Smooth muscle cell of the brain vasculature (primary cell): ENCODE measurements around the gene KCNQ2.

Experiments used
- DNase-seq: peaks from one replicate; pipeline ENCODE4 v3.0.0-alpha.2; 2012; ENCODE audit warnings: low read depth, low spot score

The KCNQ2 gene

DNA sequence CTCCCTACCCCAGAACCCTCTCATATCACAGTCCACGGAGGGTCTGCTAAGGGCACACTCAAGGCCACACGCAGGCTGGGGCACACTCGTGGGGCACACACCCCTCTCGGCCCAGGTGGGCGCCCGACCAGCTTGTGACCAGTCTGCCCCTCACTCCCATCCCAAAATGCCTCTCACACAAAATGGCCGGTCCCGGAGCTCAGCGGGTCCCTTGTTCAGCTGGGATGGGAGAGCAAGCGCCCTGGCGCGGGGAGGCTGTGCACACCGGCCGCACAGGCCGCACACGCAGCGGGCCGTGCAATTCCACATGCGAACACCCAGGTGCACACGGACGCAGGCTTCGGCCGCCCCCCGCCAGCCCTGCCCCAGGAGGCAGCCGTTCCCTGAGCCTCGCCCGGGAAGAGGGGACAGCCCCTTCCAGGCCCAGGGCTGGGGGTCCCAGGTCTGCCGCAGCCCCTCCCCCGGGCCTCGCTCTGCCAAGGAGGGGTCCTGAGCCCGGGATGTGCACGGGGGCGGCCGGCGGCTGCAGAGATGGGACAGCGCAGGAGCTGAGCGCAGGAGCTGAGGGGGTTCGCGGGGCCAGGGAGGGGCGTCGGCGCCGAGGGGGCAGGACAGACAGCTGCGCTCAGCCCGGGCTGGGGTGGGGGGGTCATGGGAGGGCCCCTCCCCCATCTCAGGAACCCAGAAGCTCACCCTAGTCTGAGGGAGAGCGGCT is 1.3 kb downstream of the KCNQ2 start:
- DNase-seq, result no peak

DNA sequence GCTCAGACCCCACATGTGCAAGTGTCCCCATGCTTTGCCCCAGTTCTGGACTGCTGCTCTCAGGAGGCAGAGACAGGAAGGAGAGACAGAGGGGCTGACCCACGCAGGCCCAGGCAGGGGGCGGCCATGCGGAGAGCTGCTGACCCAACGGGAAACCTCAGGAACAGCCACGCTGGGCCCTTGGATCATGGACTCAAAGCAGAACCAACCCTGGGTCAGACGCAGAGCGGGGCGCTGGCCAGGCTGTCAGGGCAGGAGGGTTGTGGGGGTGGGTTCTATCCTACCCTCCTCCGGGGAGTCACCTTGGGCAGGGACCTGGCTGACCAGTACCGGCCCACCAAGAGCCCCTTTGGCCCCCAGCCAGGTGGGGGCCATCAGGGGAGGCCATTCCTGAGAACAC is 2.0 kb downstream of the KCNQ2 start:
- no peak for DNase-seq

DNA sequence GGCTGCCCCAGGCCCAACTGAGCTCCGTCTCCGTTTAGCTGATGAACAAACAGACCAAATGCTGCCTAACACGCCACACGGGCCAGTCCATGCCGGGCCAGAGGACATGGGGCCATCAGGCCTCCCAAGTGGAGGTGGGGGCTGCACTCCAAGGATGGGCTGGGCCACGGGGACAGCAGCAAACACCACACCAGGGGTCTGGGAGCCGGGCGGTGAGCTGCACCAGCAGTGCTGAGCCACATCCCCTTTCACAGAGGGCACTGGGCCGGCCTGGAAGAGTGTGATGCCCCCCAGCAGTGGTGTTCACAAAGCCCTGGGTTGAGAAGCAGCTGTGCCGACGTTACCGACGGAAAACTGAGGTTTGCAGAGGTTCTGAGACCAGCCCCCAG is 2.7 kb downstream of the KCNQ2 start:
- DNase-seq, result no peak

DNA sequence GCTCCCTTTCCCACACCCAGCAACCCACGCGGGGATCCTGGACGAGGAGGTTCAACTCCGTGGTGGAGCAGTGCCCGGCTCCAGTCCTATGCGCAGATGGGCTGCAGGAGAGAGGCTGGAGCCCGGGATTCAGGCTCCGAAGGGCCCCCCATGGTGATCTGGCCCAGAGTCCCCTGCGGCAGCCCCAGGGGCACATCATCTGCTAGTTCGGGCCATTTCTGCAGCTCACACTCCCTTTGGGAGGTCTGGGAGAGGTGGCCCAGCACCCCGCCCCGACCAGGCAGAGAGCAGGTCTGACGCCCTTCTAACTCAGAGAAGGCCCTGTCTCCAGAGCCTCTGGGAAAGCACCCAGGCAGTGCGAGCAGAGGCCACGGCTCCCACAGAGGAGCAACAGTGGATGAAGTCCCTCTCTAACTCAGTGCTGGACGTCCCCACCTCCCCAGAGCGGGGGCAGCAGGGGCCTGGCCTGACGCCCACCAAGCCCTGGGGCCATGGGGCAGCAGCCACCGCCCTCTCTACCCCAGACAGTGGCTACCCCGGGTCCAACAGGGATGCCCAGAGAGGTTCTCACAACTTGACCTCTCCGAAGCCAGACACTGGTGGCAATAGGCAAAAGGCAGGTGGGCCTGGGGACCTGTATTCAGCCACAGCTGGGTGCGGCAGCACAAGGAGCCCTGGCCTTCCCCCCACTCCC is 3.3 kb downstream of the KCNQ2 start:
- no peak for DNase-seq

GRCh38 chr20:63468421-63468820 is 4.0 kb downstream of the KCNQ2 start:
- no peak for DNase-seq

DNA sequence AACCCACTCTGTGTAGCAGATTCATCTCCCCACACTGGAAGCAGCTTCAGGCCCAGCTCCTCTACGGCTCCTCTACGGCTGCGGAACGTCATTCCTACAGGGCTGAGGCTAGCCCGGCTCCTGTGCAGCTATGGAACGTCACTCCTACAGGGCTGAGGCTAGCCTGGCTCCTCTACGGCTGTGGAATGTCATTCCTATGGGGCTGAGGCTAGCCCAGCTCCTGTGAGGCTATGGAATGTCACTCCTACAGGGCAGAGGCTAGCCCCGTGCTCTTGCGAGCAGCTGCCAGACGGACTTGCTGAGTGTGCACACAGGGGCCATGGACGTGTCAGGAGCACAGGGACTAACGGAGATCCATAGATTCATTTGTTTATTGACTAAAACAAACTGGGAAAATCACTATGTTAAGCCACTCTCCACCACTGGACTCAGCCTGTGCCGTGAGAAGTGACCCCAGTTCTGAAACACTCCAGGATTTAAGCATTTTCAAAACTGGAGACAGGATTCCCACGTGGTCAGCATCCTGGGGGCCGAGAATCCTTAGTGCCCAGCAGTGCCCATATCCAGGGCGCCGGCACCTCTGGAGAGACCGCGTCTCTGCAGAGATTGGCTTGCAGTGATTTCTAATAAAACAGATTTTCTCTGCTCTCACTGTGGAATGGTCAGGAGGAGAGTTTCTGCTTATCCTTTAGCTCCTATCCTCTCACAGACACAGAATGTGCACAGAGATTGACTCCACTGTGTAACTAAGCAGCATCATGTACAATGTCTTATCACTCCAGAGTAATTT is 5.0 kb downstream of the KCNQ2 start:
- DNase-seq, result no peak

- no peak for DNase-seq
Measured at GRCh38 chr20:63466861-63467260, 5.6 kb downstream of the KCNQ2 start.

GRCh38 chr20:63466250-63466825 is 6.1 kb downstream of the KCNQ2 start:
- no peak for DNase-seq

DNA sequence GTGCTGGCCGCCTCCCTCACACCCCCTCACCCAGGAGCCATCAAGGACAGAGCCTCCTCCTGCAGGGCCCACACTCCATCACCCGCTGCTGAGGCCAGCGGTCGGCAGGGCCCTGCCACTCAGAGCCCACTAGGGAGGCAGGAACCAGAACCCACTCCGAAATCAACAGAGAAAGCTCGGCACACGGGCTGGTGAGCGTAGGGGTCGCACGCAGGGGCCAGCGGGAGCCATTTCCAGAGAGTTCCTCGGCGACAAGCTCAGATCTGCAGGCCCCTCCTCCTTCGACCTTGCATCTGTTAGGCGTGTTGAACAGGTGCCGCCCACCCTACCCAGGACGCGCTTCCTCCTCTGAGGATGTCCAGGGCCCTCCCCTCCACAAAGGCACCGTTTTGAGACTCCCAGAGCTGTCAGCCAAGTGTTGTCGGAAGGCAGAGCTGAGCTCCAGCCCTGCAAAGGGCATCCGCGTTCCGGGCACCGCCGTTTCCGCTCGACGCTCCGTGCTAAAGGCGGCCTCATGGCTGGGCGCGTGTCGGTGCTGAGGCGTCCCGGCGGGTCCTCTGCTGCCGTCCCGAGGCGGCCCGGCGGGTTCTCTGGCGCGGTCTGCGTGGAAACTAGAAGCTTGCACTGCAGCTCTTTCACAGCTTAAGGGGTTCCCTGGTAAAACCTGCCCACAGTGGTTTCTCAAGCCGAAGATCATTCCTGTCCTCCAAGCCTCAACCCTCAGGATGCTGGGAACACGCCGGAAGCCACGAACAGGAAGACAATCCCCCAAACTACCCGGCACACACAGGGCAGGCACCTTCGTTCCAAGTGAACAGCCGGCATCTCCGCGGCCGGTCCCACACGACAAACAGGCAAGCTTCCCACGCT is 6.8 kb downstream of the KCNQ2 start:
- no peak for DNase-seq

DNA sequence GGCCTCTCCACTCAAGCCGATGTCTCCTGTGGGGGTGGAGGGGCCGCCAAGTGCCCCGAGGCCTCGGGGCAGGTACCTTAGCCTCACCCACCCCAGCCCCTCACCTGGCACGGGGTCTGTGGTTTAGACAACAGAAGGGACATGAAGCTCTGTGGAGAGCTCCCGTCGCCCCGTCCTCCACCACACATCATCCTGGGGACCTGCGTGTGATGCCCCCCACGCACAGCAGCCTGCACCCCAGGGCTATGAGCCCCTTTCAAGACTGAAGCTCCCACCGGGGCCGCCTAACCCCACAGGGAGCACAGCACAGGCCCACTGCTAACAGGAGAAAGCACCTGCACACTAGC is 8.2 kb downstream of the KCNQ2 start:
- DNase-seq, result no peak

GRCh38 chr20:63463400-63464288 is 8.8 kb downstream of the KCNQ2 start:
- no peak for DNase-seq

GRCh38 chr20:63462244-63462643 is 10.2 kb downstream of the KCNQ2 start:
- no peak for DNase-seq

GRCh38 chr20:63461104-63461763 is 11.2 kb downstream of the KCNQ2 start:
- no peak for DNase-seq

DNA sequence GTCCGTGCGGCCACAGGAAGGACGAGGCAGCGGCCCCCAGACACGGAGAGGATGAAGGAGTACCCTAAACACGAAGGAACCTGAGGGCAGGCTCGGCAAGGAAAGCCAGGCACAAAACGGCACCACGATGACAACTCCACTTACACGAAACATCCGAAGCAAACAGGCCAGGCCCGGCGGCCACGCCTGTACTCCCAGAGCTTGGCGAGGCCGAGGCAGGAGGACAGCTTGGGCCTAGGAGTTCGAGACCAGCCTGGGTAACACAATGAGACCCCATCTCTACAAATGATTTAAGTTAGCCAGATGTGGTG is 13.4 kb downstream of the KCNQ2 start:
- no peak for DNase-seq

DNA sequence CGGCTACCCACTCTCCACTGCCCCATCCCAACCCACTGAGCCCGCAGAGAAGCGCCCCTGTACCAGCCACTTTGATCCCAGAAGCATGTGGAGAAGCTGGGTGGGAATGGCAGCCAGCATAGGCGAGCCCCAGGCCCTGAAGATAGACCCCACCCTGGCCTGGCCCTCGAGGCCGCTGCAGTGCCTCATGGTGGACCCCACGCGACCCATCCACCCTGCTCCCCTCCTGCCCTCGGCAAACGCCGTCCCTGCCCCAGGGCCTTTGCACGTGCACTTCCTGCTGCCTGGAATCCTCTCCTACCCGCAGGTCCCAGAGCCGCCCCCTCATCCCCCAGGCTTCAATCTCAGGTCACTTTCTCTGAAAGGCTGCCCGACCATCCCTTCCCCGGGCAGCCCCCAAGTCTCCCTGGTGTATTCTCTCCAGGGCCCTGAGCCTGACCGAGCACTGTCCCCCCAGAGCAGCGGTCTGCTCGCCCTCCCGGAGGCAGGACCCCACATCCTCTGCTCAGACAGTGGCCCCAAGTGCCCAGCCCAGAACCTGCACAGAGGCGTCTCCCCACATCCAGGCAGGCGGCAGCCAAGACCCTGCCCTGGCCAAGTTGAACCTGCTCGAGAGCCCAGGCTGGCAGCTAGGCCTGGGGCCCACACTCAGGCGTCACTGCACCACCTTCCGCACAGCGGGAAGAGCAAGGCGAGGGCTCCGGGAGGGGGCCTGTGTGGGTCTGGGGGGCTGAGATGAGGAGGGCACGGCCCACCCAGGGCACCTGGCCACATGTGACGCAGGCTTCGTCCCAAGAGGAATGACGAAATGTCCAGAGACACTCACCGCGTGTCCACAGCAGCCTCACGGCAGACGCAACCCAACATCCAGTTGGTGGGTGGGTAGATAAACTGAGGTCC is 14.0 kb downstream of the KCNQ2 start:
- no peak for DNase-seq

GRCh38 chr20:63457737-63458136 is 14.7 kb downstream of the KCNQ2 start:
- no peak for DNase-seq

DNA sequence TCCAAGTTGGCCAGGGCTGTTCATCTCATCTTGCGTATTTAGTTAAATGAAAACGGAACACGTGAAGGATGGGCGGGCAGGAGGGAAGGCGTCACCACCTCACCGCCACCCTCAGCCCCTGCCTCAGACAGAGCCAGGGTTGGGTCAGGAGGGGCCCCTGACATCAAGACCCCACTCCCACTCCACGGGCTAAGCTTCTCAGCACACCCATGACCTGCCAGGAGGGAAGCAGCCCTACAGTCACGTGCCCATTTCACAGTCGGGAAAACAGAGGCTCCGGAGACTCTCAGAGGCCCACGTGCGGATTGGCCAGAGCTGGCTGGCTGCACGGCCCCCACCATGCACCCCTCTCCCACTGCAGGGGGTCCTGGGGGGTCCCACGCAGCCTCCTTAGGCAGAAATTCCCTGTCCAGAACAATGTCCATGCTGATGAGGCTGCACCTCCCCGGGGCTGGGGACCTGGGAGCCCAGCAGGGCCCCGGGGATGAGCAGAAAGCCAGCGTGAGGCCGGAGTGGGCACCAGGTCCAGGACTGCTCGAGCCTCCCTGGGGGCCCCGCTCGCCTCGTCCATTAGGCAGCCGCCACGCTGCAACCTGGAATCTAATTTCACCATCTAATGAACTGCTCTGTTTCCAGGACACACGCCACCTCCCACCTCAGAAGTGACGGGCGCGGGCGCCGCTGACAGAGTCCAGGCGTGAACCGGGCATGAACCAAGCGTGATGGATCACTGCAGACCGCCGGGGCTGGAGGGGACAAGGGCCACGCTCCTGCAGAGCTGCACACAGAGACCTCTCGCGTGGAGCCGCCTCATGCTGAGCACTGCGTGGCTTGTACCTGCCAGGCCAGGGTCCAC is 15.8 kb downstream of the KCNQ2 start:
- DNase-seq, result no peak

- DNase-seq, result no peak
Measured at GRCh38 chr20:63455568-63455859, 16.9 kb downstream of the KCNQ2 start.
